IMR-90 (cell line): ENCODE results near the gene HECTD1. TPM values are rescaled to one million over a fixed set of nuclear protein-coding genes. Genes with fewer than 3 reads are reported as not detected.

Experiments
- ATAC-seq: fragments of 200-7000 bp; cut with Tn5 transposase; 2 replicates; pipeline ENCODE4 v1.9.1; 2020; ENCODE audit warnings: low read depth, mild to moderate bottlenecking, moderate library complexity
- BruUV-seq: library from RNA; stranded (reverse); fragments of 400-500 nt; replicated peaks from 2 replicates; lab custom pipeline; 2021; lab: Mats Ljungman, UMichigan
- CTCF ChIA-PET: fragments of 300-600 bp; formaldehyde crosslinking; extraction: SDS; loops from one replicate; lab custom pipeline; 2021; ENCODE audit warnings: antibody characterized with exemption; lab: Yijun Ruan, JAX
- POLR2A ChIA-PET: fragments of 300-600 bp; sonication (Branson Sonifier 250); formaldehyde crosslinking; loops from one replicate; lab custom pipeline; 2022; ENCODE audit warnings: antibody characterized with exemption; ENCODE audit not compliant: unreplicated experiment; lab: Charles Lee
- DNase-seq: peaks from one replicate; pipeline ENCODE4 v3.0.0; 2013
- H2AFZ ChIP-seq: replicated peaks from 2 replicates; pipeline ENCODE3; 2013; ENCODE audit warnings: low read length, mild to moderate bottlenecking; ENCODE audit not compliant: poor library complexity
- H2AK5ac ChIP-seq: 2 replicates; pipeline ENCODE4 v1.6.1; 2013; ENCODE audit warnings: low read depth, low read length, inconsistent platforms
- H2AK9ac ChIP-seq: replicated peaks from 2 replicates; pipeline ENCODE3; 2013; ENCODE audit warnings: mild to moderate bottlenecking, low read depth, low read length, moderate library complexity; ENCODE audit not compliant: poor library complexity
- H2BK120ac ChIP-seq: 2 replicates; pipeline ENCODE4 v1.6.1; 2013; ENCODE audit warnings: low read depth, low read length, inconsistent platforms
- H2BK15ac ChIP-seq: 3 replicates; pipeline ENCODE4 v1.6.1; 2013; ENCODE audit warnings: low read depth, low read length, inconsistent platforms
- H2BK20ac ChIP-seq: 2 replicates; pipeline ENCODE4 v1.6.1; 2013; ENCODE audit warnings: low read depth, mild to moderate bottlenecking, inconsistent platforms, low read length, moderate library complexity
- H2BK5ac ChIP-seq: 2 replicates; pipeline ENCODE4 v1.6.1; 2013; ENCODE audit warnings: mild to moderate bottlenecking, low read depth, low read length, inconsistent platforms; ENCODE audit not compliant: poor library complexity, severe bottlenecking
- H3K14ac ChIP-seq: replicated peaks from 2 replicates; pipeline ENCODE4 v1.6.1; 2013; ENCODE audit warnings: low read depth, low read length, inconsistent platforms
- H3K18ac ChIP-seq: 2 replicates; pipeline ENCODE4 v1.6.1; 2013; ENCODE audit warnings: low read depth, low read length, control low read depth
- H3K23ac ChIP-seq: 2 replicates; pipeline ENCODE4 v1.6.1; 2013; ENCODE audit warnings: low read depth, low read length, inconsistent platforms
- H3K27ac ChIP-seq: 2 replicates; pipeline ENCODE4 v1.5.1; 2013; ENCODE audit warnings: mild to moderate bottlenecking, control low read depth, low read length; ENCODE audit not compliant: insufficient read depth
- H3K27me3 ChIP-seq: 2 replicates; pipeline ENCODE4 v1.6.1; 2013; ENCODE audit warnings: low read length; ENCODE audit not compliant: control insufficient read depth, insufficient read depth
- H3K36me3 ChIP-seq: 2 replicates; pipeline ENCODE4 v1.6.1; 2013; ENCODE audit warnings: low read length, mixed read lengths; ENCODE audit not compliant: control insufficient read depth, insufficient read depth
- H3K4ac ChIP-seq: 2 replicates; pipeline ENCODE4 v1.6.1; 2013; ENCODE audit warnings: low read depth, low read length, inconsistent platforms
- H3K4me1 ChIP-seq: 2 replicates; pipeline ENCODE4 v1.6.1; 2013; ENCODE audit warnings: low read length, mixed read lengths; ENCODE audit not compliant: control insufficient read depth, insufficient read depth
- H3K4me2 ChIP-seq: 2 replicates; pipeline ENCODE4 v1.6.1; 2013; ENCODE audit warnings: low read depth, mild to moderate bottlenecking, control low read depth, low read length, moderate library complexity
- H3K4me3 ChIP-seq: 2 replicates; pipeline ENCODE4 v1.5.1; 2013; ENCODE audit warnings: low read depth, mild to moderate bottlenecking, control low read depth, low read length, moderate library complexity; ENCODE audit not compliant: insufficient read depth
- H3K56ac ChIP-seq: 2 replicates; pipeline ENCODE4 v1.6.1; 2013; ENCODE audit warnings: low read length, inconsistent platforms; ENCODE audit not compliant: insufficient read depth; ENCODE audit errors: extremely low read depth
- H3K79me1 ChIP-seq, 2 experiments: 2 replicates each; pipeline ENCODE4 v1.6.1; 2013; ENCODE audit warnings: low read length in 2 of 2, inconsistent platforms in 1 of 2, low read depth in 1 of 2
- H3K9ac ChIP-seq: 2 replicates; pipeline ENCODE4 v1.6.1; 2013; ENCODE audit warnings: low read depth, low read length, control low read depth
- H3K9me1 ChIP-seq: 2 replicates; pipeline ENCODE4 v1.6.1; 2013; ENCODE audit warnings: low read length, inconsistent platforms; ENCODE audit not compliant: insufficient read depth
- H3K9me3 ChIP-seq: 2 replicates; pipeline ENCODE4 v1.6.1; 2013; ENCODE audit warnings: low read length; ENCODE audit not compliant: control insufficient read depth, insufficient read depth
- H4K20me1 ChIP-seq: 2 replicates; pipeline ENCODE4 v1.6.1; 2013; ENCODE audit warnings: low read length, inconsistent platforms; ENCODE audit not compliant: insufficient read depth
- H4K5ac ChIP-seq: 2 replicates; pipeline ENCODE4 v1.6.1; 2013; ENCODE audit warnings: mild to moderate bottlenecking, low read depth, low read length, control low read depth
- H4K8ac ChIP-seq, 2 experiments: 2 replicates each; pipeline ENCODE4 v1.6.1; 2013; ENCODE audit warnings: low read depth in 2 of 2, low read length in 2 of 2, control low read depth in 1 of 2, inconsistent platforms in 1 of 2
- H4K91ac ChIP-seq: 2 replicates; pipeline ENCODE4 v1.6.1; 2013; ENCODE audit warnings: low read depth, low read length, inconsistent platforms; ENCODE audit not compliant: insufficient read depth
- BHLHE40 ChIP-seq: fragments of 150-350 bp; IDR thresholded peaks from 2 replicates; pipeline ENCODE4 v1.6.1; 2016; ENCODE audit warnings: mild to moderate bottlenecking, low read depth, low read length
- CEBPB ChIP-seq: IDR thresholded peaks from 2 replicates; pipeline ENCODE4 v1.6.1; 2012; ENCODE audit warnings: low read depth, low read length, improper control_type of control experiment
- CHD1 ChIP-seq: IDR thresholded peaks from 2 replicates; pipeline ENCODE4 v1.6.1; 2012; ENCODE audit warnings: low read depth, low read length, improper control_type of control experiment
- CTCF ChIP-seq: conservative IDR thresholded peaks from 2 replicates; pipeline ENCODE4 v1.5.1; 2012; ENCODE audit warnings: mild to moderate bottlenecking, low read depth, low read length, improper control_type of control experiment
- FOS ChIP-seq: fragments of 150-350 bp; IDR thresholded peaks from 2 replicates; pipeline ENCODE4 v1.6.1; 2016; ENCODE audit warnings: low read depth, low read length
- MAFK ChIP-seq: IDR thresholded peaks from 2 replicates; pipeline ENCODE4 v1.6.1; 2012; ENCODE audit warnings: low read depth, low read length, improper control_type of control experiment
- MAZ ChIP-seq: IDR thresholded peaks from 2 replicates; pipeline ENCODE4 v1.6.1; 2012; ENCODE audit warnings: low read depth, mild to moderate bottlenecking, low read length, improper control_type of control experiment, moderate library complexity, borderline replicate concordance
- MXI1 ChIP-seq: IDR thresholded peaks from 2 replicates; pipeline ENCODE4 v1.6.1; 2012; ENCODE audit warnings: low read depth, mild to moderate bottlenecking, low read length, moderate library complexity, borderline replicate concordance
- NFE2L2 ChIP-seq: fragments of 150-350 bp; IDR thresholded peaks from 2 replicates; pipeline ENCODE4 v1.6.1; 2016; ENCODE audit warnings: low read depth, mild to moderate bottlenecking, low read length
- POLR2A ChIP-seq: IDR thresholded peaks from 2 replicates; pipeline ENCODE4 v1.6.1; 2012; ENCODE audit warnings: mild to moderate bottlenecking, low read depth, low read length
- RAD21 ChIP-seq: IDR thresholded peaks from 2 replicates; pipeline ENCODE4 v1.6.1; 2012; ENCODE audit warnings: low read length, improper control_type of control experiment
- RCOR1 ChIP-seq: IDR thresholded peaks from 2 replicates; pipeline ENCODE4 v1.6.1; 2012; ENCODE audit warnings: mild to moderate bottlenecking, low read length, improper control_type of control experiment; ENCODE audit not compliant: insufficient replicate concordance
- RFX5 ChIP-seq: IDR thresholded peaks from 2 replicates; pipeline ENCODE4 v1.8.0; 2012; ENCODE audit warnings: low read depth, mild to moderate bottlenecking, low read length, moderate library complexity
- SMC3 ChIP-seq: fragments of 150-350 bp; IDR thresholded peaks from 2 replicates; pipeline ENCODE4 v1.6.1; 2016; ENCODE audit warnings: low read depth, mild to moderate bottlenecking, antibody characterized with exemption, low read length, moderate library complexity
- USF2 ChIP-seq: fragments of 150-350 bp; IDR thresholded peaks from 2 replicates; pipeline ENCODE4 v1.6.1; 2017; ENCODE audit warnings: mild to moderate bottlenecking, antibody characterized with exemption, low read length, low read depth
- WGBS, 2 experiments: methylation state at CpG; one replicate each; pipeline versions ENCODE4 v1.1.5 to v1.1.7; 2013; ENCODE audit warnings: missing lambda C conversion rate in 2 of 2; ENCODE audit not compliant: insufficient read length in 1 of 2; ENCODE audit errors: extremely low coverage in 2 of 2; 5-methylcytosine and 5-hydroxymethylcytosine counted together
- dilution Hi-C: fragments of 300-500 bp; cut with HindIII; formaldehyde crosslinking; loops from one replicate; pipeline ENCODE4 v1.14.3; 2018; ENCODE audit warnings: low sequenced_read_pairs; ENCODE audit not compliant: unreplicated experiment
- in situ Hi-C: fragments of 300-500 bp; cut with MboI; formaldehyde crosslinking; loops from 3 replicates; pipeline ENCODE4 v1.14.3; 2019; ENCODE audit warnings: low sequenced_read_pairs, inconsistent platforms, mixed read lengths
- intact Hi-C: fragments of 100-400 bp; cut with micrococcal nuclease; formaldehyde crosslinking; loops from 2 replicates; pipeline ENCODE4 v1.10.0; 2022
- polyA plus RNA-seq, 3 experiments: library from polyadenylated mRNA; depleted of rRNA; stranded (reverse); fragments of >200 nt; gene quantifications; 2 replicates each; pipeline ENCODE4 v1.2.3, GENCODE V29; 2012; ENCODE audit warnings: low replicate concordance in 1 of 3
- total RNA-seq: library from RNA; depleted of rRNA; stranded (reverse); fragments of >200 nt; gene quantifications from 2 replicates; pipeline ENCODE4 v1.2.3, GENCODE V29; 2012
- TF ChIP-seq, protein P1 (sequence below): fragments of 150-350 bp; IDR thresholded peaks from 2 replicates; pipeline ENCODE4 v1.6.1; 2016; ENCODE audit warnings: low read depth, mild to moderate bottlenecking, low read length, moderate library complexity, borderline replicate concordance

The HECTD1 gene
- total and polyA plus RNA-seq, 2 of the 4 experiments (the other 2 are of a cell fraction), result 48.5 to 228 TPM

DNA sequence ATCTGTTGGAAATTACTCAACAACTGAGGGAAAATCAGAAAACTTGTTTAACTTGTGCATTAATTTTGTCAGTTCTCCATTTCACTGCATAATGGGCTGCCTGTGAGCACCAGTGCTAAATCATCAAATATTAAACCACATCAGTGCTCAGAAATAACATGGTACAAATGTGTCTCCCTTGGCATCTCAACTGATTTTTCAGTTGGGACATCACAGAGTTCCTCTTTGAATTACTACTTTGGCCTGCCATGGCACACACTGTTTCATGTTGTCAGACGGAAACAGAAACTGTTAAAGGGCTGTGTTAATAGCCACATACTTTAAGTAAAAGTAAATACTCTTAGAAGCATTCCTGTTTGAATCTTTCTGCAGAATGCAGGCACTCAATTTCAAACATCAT lies 139.4 kb downstream of the HECTD1 start:
- H2AK5ac ChIP-seq, result no peak overlapping the region
- no peak overlapping the region for H2BK15ac ChIP-seq
- peaks cover 0 to 3% of the 10 kb centered on the region in 2 experiments; a peak in 1 of 4 replicates for H3K79me1 ChIP-seq
- H3K9me1 ChIP-seq, result no peaks in the 10 kb centered on the region; the same call in 1 of the 2 replicates
- no peak overlapping the region for H3K4me3 ChIP-seq
- H3K4me2 ChIP-seq, result no peak overlapping the region
- H3K56ac ChIP-seq, result no peak overlapping the region
- no peak overlapping the region for H2AK9ac ChIP-seq
- H4K20me1 ChIP-seq, result no peaks in the 10 kb centered on the region
- no peaks in the 10 kb centered on the region for H3K36me3 ChIP-seq
- intact Hi-C loops, result no loop called here
- no peak overlapping the region for H2BK120ac ChIP-seq
- no peak overlapping the region for H2BK20ac ChIP-seq
- dilution Hi-C loops, result no loop called here
- H3K14ac ChIP-seq, result no peak overlapping the region
- no peak overlapping the region for H4K8ac ChIP-seq
- ChIA-PET CTCF (no interaction called here), POLR2A (no interaction called here)
- H3K4me1 ChIP-seq, result no peaks in the 10 kb centered on the region
- H3K9ac ChIP-seq, result no peak overlapping the region
- TF ChIP-seq BHLHE40 (no peak), CEBPB (no peak), RFX5 (no peak), CHD1 (no peak), MAZ (no peak), POLR2A (no peak), CTCF (no peak), RAD21 (no peak), USF2 (no peak), RCOR1 (no peak), NFE2L2 (no peak), FOS (no peak), MXI1 (no peak), MAFK (no peak), SMC3 (no peak)
- TF ChIP-seq, protein P1, sequence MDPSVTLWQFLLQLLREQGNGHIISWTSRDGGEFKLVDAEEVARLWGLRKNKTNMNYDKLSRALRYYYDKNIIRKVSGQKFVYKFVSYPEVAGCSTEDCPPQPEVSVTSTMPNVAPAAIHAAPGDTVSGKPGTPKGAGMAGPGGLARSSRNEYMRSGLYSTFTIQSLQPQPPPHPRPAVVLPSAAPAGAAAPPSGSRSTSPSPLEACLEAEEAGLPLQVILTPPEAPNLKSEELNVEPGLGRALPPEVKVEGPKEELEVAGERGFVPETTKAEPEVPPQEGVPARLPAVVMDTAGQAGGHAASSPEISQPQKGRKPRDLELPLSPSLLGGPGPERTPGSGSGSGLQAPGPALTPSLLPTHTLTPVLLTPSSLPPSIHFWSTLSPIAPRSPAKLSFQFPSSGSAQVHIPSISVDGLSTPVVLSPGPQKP, result no peak
- ATAC-seq (no peak), DNase-seq (no peak)
- no peak overlapping the region; the same call in 1 of the 2 replicates for H3K18ac ChIP-seq
- no peaks in the 10 kb centered on the region for H3K9me3 ChIP-seq
- H3K27ac ChIP-seq, result no peak overlapping the region
- in situ Hi-C loops, result no loop called here
- no peaks in the 10 kb centered on the region for H3K27me3 ChIP-seq
- H3K4ac ChIP-seq, result no peak overlapping the region
- no peak overlapping the region for H4K91ac ChIP-seq
- H4K5ac ChIP-seq, result no peak overlapping the region
- no CpG with 5 or more reads among the region's 1 CpG for WGBS, 2 experiments
- BruUV-seq, result no TSS peak
- no peak overlapping the region for H2AFZ ChIP-seq
- no peak overlapping the region for H2BK5ac ChIP-seq
- H3K23ac ChIP-seq, result no peak overlapping the region
